ENCODE data around the gene TMEM37. TPM values are rescaled to one million over a fixed set of nuclear protein-coding genes. Genes with fewer than 3 reads are reported as not detected.

Gene TMEM37
- total and polyA plus RNA-seq, 2 of the 8 experiments (the other 6 are each of a cell fraction or from before 2014, with no cell fraction given), result 11.0 to 16.2 TPM

- Histone ChIP-seq H4K20me1 (replicated peaks in 1 of 2; ENCODE audit: control insufficient read depth in 1 of 2, insufficient read depth in 2 of 2, low read length in 2 of 2) (no peaks in the 10 kb centered on the region), H2AK5ac (ENCODE audit: low read depth, low read length) (no peak overlapping the region), H3K79me1 (ENCODE audit: low read depth, low read length) (no peaks in the 10 kb centered on the region; the same call in 1 of the 2 replicates), H3K23me2 (ENCODE audit: low read depth, low read length) (peaks cover 2% of the 10 kb centered on the region; the same call in 1 of the 2 replicates), H3K23ac (ENCODE audit: insufficient read length) (no peak overlapping the region), H2BK12ac (ENCODE audit: low read depth, low read length) (no peak overlapping the region), H4K8ac (ENCODE audit: extremely low read depth, insufficient read depth, low read length) (no peak overlapping the region), H2BK120ac (replicated peaks; ENCODE audit: low read depth, low read length) (no peak overlapping the region), H3K56ac (replicated peaks; ENCODE audit: insufficient read length, low read depth, low read length) (no peak overlapping the region), H2BK20ac (ENCODE audit: low read length) (no peak overlapping the region), H4K5ac (ENCODE audit: insufficient read length, low read depth, low read length) (no peak overlapping the region), H3K9me3 (ENCODE audit: insufficient read depth in 2 of 2, low read depth in 1 of 2, low read length in 1 of 2) (no peaks in the 10 kb centered on the region), H3K27me3 (replicated peaks in 1 of 4; ENCODE audit: control insufficient read depth in 3 of 4, extremely low read depth in 1 of 4, insufficient read depth in 3 of 4, low read length in 3 of 4) (no peaks in the 10 kb centered on the region; a peak in 1 of 7 replicates), H3K9ac (replicated peaks in 1 of 4; ENCODE audit: extremely low read depth in 1 of 4, low read depth in 3 of 4, low read length in 3 of 4) (no peak overlapping the region), H2BK15ac (ENCODE audit: low read length) (no peak overlapping the region), H2AFZ (ENCODE audit: low read length) (no peak overlapping the region), H4K91ac (replicated peaks; ENCODE audit: insufficient read length, low read length) (no peak overlapping the region), H3K4me2 (ENCODE audit: insufficient read depth in 1 of 2, low read depth in 2 of 2, low read length in 2 of 2) (no peak overlapping the region), H3K36me3 (ENCODE audit: control insufficient read depth in 2 of 4, insufficient read depth in 4 of 4, low read length in 3 of 4) (no peaks in the 10 kb centered on the region), H3K18ac (ENCODE audit: extremely low read depth, low read length) (no peak overlapping the region), H3K79me2 (ENCODE audit: control insufficient read depth in 1 of 2, insufficient read depth in 2 of 2, low read length in 2 of 2) (no peaks in the 10 kb centered on the region), H3K4me1 (replicated peaks in 1 of 4; ENCODE audit: control insufficient read depth in 3 of 4, insufficient read depth in 4 of 4, low read length in 3 of 4) (no peaks in the 10 kb centered on the region), H3K4me3 (ENCODE audit: extremely low read depth in 1 of 4, insufficient read depth in 2 of 4, low read depth in 3 of 4, low read length in 4 of 4) (no peak overlapping the region), H2BK5ac (ENCODE audit: low read depth, low read length) (no peak overlapping the region), H3K4ac (replicated peaks; ENCODE audit: insufficient read length, low read depth, low read length) (no peak overlapping the region), H3K27ac (ENCODE audit: low read depth, low read length) (no peak overlapping the region), H3K14ac (ENCODE audit: insufficient read length) (no peak overlapping the region)
- TF ChIP-seq EZH2 (IDR thresholded peaks at IDR 0.05; ENCODE audit: low read depth, low read length, severe bottlenecking) (no peak), MAFK (IDR thresholded peaks at IDR 0.05; ENCODE audit: low read depth, low read length) (no peak), CBX8 (IDR thresholded peaks at IDR 0.05; ENCODE audit: borderline replicate concordance, low read depth, low read length) (no peak), KDM5A (IDR thresholded peaks at IDR 0.05; ENCODE audit: low read length) (no peak), RAD21 (IDR thresholded peaks at IDR 0.05 in 1 of 2, conservative IDR thresholded peaks at IDR 0.05 in 1 of 2; ENCODE audit: low read depth in 2 of 2, low read length in 2 of 2) (no peak)
- ChIA-PET POLR2A (ENCODE audit: partially characterized antibody) (interaction anchor here (0.8 to 1.9 kb wide), 3 partner anchors 9 to 19 kb away, joined by 3 to 6 read pairs (median 5); no protein-coding TSS in a partner anchor), CTCF (ENCODE audit: partially characterized antibody) (interaction anchor here (0.5 to 9.6 kb wide), 7 partner anchors 10 to 109 kb away, joined by 3 to 90 read pairs (median 4); no protein-coding TSS in a partner anchor)
- WGBS, 2 experiments (ENCODE audit: extremely low coverage in 1 of 2, insufficient coverage in 1 of 2, insufficient read length in 1 of 2, insufficient replicate concordance in 2 of 2, low coverage in 1 of 2, low lambda C conversion rate in 2 of 2, missing lambda C conversion rate in 1 of 2), result 84% methylated on average over 2 of the region's 2 CpGs; no CpG with 5 or more reads in 1 of the 2 experiments
- DNase-seq (ENCODE audit: low read depth in 1 of 2, low spot score in 2 of 2) (no peak), FAIRE-seq (no peak)
Observed at GRCh38 chr2:119460076-119460475, 28.4 kb downstream of the TMEM37 start.
